GM06990 (cell line): ENCODE data around the gene TMEM94.

Experiments used
- DNase-seq: peaks from one replicate; pipeline ENCODE4 v3.0.0-alpha.2; 2011; ENCODE audit not compliant: insufficient read length; ENCODE audit errors: extremely low read depth
- H3K27me3 ChIP-seq: replicated peaks from 2 replicates; pipeline ENCODE4 v1.6.0; 2011; ENCODE audit warnings: low read length; ENCODE audit not compliant: control insufficient read depth, insufficient read depth
- H3K36me3 ChIP-seq: 2 replicates; pipeline ENCODE4 v1.5.1; 2011; ENCODE audit warnings: low read length; ENCODE audit not compliant: control insufficient read depth, insufficient read depth
- H3K4me3 ChIP-seq: replicated peaks from 2 replicates; pipeline ENCODE4 v1.5.1; 2011; ENCODE audit warnings: low read depth, mild to moderate bottlenecking, control low read depth, low read length
- CTCF ChIP-seq: IDR thresholded peaks from 2 replicates; pipeline ENCODE4 v1.5.1; 2011; ENCODE audit warnings: low read length, control low read depth, mild to moderate bottlenecking, inconsistent platforms; ENCODE audit not compliant: insufficient read depth, poor library complexity, severe bottlenecking

TMEM94 gene

DNA sequence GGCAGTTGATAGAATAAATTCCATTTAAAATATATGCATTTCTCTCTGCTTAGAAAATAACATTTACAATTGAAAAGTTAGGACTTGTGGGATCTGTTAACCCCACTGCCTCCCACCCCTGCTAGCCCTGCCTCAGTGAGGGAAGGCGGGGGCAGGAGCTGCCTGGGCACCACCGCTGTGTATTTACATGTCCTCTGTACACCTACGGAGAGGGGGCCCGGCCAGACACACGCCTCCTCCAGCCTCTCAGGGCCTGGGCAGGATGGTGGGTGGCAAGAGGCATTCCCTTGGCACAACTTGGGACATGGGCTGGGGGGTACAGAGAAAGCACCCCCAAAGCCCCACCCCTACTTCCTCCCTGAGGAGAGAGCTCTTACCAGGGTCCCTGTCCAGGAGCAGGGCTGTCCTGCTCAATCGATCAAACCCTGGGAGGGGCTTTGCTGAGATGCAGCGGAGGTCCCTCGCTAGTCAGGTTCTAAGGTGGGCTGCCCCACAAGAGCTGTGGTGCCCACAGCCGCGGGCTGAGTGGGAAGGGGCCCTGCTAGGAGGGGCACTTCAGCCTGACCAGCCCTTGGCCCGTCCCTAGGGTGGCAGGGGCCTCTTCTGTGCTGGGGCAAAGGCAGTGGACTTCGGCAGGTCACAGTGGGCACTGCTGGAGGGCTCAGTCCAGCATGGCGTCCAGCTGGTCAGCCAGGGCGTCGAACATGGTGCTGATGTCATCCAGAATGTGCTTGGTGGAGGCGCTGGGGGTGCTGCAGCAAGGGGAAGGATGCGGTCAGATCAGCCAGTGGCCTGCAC, 44.2 kb downstream of the TMEM94 start:
- H3K4me3 ChIP-seq, result no peak overlapping the region
- peaks cover 14% of the 10 kb centered on the region for H3K36me3 ChIP-seq
- no peak for DNase-seq
- TF ChIP-seq CTCF, result no peak
- no peaks in the 10 kb centered on the region for H3K27me3 ChIP-seq

- H3K36me3 ChIP-seq, result peaks cover 10% of the 10 kb centered on the region
- no peak for DNase-seq
- H3K27me3 ChIP-seq, result no peaks in the 10 kb centered on the region
- TF ChIP-seq CTCF, result no peak
- H3K4me3 ChIP-seq, result no peak overlapping the region
These were observed 45.1 kb downstream of the TMEM94 start for GRCh38 chr17:75501378-75502071.

DNA sequence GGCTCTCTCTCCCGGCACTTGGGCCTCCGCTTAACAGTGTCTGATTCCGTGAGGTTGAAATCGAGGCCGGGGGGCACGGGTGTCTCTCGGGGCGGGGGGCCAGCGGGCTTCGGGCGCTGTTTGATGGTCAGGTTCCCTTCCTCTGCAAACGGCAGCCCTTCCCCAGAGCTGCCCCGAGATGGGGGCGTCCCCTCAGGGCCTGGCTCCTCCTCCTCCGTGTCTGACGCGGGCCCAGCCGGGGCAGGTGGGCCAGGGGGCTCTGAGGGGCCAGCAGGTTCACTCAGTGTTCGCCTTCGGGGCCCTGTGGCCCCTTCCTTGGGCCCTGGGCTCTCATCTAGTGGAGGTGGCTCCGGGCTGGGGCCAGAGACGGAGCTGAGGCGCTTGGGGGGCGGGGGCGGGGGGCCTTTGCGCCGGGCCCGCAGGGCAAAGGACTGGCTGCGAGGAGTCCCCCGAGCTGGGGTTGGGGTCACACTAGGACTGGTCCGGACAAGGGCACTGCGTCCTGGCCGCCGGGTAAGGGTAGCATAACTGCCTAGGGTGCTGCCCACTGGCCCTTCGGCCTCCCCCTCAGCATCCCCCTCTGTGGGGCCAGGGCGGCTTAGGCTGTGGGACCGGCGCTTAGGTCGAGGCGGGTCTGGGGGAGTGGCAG, 45.8 kb downstream of the TMEM94 start:
- no peak for DNase-seq
- H3K36me3 ChIP-seq, result peaks cover 7% of the 10 kb centered on the region
- H3K27me3 ChIP-seq, result no peaks in the 10 kb centered on the region
- no peak for TF ChIP-seq CTCF
- H3K4me3 ChIP-seq, result no peak overlapping the region

- Histone ChIP-seq H3K27me3 (no peaks in the 10 kb centered on the region), H3K36me3 (peaks cover 7% of the 10 kb centered on the region), H3K4me3 (no peak overlapping the region)
- DNase-seq, result no peak
- TF ChIP-seq CTCF, result no peak
These were observed 46.4 kb downstream of the TMEM94 start for GRCh38 chr17:75502721-75503329.

DNA sequence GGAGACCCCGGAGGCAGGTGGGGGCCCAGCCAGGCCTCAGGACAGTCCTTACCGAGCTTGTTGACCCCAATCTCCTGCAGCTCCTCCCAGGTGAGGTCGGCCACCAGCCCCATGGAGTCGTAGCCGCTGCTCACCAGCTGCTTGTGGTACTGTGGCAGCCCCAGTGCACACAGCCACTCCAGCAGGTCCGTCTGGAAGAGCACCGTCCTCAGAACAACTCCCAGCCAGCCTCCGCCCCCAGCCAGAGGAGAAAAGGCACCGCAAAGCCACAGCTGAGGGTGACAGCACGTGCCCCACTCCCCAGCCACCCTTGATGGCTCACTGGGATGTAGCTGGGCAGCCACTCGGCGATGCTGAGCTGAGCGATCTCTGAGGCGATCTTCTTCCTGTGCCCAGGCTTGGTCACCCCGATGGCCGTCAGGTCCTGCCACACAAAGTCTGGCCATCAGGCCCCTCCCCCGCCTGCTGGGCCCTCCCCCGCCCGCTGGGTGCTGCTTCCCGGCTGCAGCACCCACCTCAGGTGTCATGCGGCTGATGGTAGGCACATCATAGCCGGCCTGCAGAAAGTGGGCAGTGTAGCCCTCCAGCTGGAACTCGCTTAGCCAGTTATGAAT, 47.0 kb downstream of the TMEM94 start:
- Histone ChIP-seq H3K27me3 (no peaks in the 10 kb centered on the region), H3K36me3 (peaks cover 4% of the 10 kb centered on the region), H3K4me3 (no peak overlapping the region)
- TF ChIP-seq CTCF, result no peak
- DNase-seq, result no peak
